GM19035 (cell line): ENCODE measurements around the gene DPH5.
"Not testable (repeated sequence)": the region's sequence is repeated elsewhere in the genome, so short reads cannot be mapped to it uniquely, and the experiment has no call there.

Experiments
- ATAC-seq: cut with Tn5 transposase; IDR thresholded peaks from one replicate; pipeline ENCODE4 v1.9.1; 2021; ENCODE audit not compliant: unreplicated experiment

Gene DPH5

DNA sequence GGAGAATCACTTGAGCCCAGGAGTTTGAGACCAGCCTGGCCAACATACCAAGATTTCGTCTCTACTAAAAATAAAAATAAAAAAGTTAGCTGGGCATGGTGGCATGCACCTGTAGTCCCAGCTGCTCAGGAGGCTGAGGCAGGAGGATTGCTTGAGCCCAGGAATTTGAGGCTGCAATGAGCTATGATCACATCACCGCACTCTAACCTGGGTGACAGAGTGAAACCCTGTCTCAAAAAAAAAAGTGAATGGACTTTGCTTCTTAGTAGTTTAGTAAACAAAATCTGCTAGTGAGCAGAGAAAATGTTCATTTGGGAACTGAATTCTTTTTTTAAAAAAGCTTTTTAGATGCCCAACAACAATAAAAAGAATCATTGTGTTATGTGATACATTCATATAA lies 6.5 kb upstream of the DPH5 start:
- ATAC-seq, result not testable (repeated sequence)

DNA sequence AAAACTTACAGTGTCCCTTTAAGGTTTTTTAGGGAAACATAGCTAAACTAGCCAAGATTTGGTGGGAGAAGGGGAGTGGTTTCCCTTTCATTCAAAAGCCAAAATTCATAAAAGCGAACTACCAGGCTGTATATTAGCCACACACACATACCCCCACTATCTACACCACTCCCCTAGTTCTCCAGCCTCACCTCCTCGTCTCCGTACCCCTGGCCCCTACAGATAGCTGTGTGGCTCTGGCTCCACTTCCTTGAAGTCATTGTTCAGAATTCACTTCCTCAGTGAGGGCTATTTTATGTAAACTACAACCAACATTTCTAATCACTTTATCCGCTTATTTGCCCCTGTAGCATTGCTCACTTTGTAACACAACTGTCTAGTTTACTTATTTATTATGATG lies 5.3 kb upstream of the DPH5 start:
- ATAC-seq, result no peak

DNA sequence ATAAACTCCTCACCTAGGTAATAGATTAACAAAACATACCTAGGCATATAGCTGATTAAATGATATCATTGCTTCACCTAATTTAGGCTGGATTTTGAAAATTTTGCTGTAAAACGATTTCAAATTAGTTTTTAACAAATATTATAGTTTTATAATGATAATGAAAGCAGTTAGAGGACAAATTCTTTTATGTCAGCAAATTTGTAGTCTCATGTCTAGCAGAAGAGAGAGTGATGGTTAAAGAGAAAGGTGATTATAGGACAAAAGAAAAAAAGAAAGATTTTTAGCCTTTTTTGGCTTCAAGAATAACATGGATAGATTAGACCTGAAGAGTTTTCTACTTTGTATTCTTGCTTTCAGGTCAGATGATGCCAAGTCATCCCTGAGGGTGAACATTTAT lies 3.6 kb upstream of the DPH5 start:
- no peak for ATAC-seq

DNA sequence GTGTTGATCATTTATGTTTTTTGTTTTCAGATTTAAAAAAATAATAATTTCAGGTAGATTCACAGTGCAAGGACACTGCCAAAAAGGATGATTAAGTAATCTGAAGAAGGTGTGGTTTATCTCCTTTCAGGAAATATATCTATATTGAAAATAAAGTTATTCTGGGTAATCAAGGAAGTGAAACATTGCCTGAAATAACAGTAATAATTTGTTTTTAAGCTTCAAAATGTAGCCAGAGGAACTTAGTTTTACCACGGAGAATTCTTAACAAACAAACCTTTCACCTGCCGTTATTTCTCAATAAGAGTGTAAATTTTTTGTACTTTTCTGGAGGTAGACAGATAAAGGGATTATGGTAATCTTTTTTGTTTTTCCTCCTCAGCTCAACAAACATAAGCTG lies 2.9 kb upstream of the DPH5 start:
- ATAC-seq, result no peak

DNA sequence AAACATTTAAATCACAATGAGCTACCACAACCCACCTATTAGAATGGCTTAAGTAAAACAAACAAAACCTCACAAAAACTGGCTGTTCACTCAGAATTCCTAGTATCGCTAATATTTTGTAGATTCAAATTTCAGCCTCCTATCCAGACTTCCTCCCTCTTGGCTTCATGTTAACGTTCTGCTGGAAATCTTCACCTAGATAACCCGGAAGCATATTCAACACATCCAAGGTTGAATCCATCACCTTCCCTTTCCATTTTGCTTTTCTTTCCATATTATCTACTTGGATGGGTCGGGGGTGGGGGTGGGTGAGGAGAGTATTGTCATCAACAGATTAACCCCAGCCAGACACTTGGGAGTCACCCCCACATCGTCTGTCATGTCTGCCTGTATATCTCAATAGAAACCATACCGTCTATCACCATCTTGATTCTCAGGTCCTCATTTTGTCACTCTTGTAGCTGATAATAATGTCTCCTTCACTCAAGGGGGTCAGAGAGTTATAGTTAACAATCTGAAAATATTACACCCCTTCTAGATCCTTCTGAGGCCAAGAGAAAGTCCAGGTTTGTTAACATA lies 1.7 kb upstream of the DPH5 start:
- no peak for ATAC-seq

DNA sequence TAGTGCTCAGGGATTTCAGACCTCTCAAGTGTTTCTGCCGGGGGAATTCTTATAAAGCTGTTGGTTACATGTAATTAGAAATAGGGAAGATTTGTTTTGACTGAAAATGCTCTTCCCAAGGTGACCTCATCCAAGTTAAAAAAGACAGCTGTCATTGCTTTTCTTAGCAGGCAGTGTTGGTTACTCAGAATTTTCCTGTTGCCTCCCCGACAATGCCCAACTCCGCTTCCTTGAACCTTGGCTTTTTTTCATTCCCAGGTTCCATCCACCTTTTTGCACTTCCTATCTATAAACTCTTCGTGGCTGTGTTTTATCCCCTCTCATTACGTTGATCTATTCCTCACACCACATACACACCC lies 825 bp upstream of the DPH5 start:
- ATAC-seq, result no peak

DNA sequence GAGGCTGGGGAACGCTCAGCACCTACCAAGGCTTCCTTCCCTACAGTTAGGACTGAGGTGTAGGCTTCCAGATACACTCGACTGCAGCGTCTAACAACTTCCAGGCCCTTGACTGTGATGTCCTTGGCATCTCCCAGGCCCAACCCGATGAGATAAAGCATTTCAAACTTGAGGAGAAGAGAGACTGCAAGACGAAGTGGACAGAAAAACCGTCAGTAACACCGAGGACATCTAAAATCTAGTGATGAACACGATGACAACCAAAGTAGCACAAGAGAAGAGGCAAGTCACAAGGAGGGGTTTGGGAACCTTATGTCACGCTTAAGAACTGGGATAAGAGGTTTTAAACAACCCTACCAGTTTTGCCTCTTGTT lies 314 bp downstream of the DPH5 start:
- ATAC-seq, result peak; percentile 30

DNA sequence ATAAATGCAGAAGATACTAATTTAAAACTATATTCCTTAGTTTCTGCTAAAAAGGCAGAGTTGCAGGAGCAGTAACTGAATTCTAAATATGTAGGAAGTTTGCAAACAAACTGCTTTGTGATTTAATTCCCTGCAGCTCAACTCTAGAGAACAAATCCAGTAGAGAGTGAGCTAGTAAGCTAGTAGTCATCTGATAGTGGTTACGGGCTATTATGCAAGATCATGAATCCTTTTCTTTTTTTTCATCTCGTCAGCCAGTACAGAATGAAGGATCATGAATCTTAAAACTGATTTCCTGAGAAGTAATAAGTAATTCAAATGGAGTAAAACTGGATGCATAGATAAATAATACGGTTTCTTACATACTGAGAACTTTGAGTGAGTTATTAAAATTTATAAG lies 3.3 kb downstream of the DPH5 start:
- ATAC-seq, result no peak

DNA sequence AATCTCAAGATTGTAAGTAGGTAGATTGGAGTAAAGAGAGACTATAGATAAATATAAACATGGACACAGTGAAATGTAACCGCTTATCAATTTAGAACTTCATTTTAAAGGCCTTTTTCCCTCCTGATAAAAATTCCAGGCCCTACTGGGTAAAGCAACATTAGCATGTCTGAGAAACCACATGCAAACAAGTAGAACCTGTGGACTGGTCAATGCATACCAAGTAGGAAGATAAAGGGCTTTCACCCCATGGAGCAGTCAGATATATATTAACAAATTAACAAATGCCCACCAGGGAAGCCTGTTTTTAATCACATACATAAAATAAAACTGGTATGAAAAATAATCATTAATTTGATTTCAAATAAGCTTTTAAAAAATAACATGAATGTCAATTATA lies 8.1 kb downstream of the DPH5 start:
- ATAC-seq, result no peak

DNA sequence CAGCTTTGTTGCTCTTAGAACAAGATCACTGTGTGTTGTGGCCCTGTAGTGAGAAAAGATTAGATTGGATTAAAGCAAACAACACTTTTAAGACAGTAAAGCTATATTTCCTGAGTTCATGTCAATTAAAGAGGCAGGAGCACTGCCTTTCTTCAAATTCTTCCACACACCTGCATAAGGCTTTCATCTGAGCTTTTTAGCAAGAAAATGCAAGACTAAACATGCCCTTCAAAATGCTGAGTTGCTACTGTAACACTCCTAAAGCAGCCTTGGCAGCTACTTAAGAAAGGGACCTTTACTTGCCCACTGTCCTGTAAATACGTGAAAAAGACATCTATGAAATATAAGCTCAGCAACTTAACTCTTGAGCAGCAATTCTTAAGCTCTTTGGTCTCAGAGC lies 11.8 kb downstream of the DPH5 start:
- no peak for ATAC-seq

DNA sequence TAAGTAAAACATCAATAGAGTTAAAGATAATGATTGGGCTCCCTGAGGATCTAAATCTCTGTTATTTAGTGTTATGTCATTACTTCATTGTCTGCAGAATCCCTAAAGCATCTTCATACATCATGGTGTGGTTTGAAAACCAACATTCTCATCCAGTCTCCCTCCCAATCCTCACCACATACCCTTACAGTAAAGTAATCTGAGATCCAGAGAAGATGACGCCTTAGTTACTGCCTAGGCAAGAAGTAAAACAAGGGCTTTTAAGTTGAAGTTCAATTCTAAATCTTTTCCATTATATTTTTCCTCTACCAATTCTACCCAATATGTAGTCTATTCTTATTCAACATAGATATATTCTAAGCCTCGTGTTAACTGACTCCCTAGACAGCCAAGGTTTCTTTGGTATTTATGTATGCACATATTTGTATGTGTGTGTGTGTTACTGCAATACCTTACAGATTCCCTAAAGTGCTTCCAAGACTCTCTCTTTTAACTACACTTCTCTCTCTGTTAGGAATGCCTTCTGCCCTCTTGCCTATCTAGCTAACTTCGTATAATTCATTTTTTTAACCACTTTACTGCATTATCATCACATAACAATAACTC lies 17.3 kb downstream of the DPH5 start:
- ATAC-seq, result no peak

DNA sequence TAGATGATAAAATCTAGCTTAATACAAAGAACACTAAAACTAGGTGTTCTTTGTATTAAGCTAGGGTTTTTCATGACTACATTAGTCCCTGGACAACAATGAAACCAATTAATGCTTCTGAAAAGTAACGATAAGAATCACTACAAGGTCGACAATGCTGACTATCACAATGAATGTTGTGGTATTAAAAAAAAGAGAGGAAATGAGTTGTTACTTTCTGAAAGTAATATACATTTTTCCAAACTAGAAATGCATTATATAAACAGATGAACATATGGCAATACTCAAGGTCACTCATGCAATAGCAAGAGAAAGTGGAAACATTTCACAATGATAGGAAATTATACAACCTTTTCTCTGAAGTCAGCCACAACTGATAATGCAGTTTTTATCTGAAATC lies 19.0 kb downstream of the DPH5 start:
- no peak for ATAC-seq

DNA sequence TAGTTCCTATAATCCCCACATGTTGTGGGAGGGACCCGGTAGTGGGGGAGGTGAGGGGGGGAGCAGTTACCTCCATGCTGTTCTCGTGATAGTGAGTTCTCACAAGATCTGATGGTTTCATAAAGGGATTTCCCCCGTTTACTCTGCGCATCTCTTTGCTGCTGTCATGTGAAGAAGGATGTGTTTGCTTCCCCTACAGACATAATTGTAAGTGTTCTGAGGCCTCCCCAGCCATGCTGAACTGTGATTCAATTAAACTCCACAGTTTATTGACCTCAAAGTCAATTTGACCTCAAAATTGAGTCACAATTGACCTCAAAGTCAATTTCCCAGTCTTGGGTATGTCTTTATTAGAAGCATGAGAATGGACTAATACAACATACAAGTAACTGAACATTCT lies 19.7 kb downstream of the DPH5 start:
- ATAC-seq, result no peak

DNA sequence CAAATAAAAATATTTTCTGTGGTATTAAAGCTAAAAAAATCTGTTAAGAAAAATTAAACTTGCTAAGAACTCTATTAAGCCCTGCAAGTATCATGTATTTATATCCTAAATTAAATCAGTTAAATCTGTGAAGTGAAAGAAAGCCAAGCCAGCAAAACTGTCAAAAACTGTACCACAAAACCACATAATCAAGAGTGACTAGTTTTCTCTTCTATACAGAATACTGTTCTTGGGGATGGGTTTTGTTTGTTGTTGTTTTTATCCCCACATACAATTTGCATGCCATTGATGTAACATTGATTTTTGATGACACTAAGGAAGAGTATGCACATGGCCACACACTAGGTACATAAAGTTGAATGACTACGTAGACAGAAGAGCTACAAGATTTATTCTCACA lies 20.4 kb downstream of the DPH5 start:
- no peak for ATAC-seq

DNA sequence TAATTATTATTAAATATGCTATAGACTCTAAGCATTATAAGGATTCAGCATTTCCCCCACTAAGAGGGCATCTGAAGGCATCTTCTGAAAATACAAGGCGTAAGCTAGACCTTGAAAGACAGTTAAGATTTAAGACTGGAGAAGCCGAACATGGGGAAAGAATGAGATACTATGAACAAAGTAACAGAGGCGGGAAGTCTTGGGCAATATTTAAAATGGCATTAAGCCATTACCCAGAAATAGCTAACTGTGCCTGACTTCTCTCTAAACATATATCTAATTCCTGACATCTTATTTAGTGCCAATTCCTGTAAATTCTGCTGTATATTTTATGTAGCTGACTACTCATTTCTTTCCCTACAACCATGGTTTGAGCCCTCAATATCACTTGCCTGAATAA lies 20.9 kb downstream of the DPH5 start:
- ATAC-seq, result no peak

DNA sequence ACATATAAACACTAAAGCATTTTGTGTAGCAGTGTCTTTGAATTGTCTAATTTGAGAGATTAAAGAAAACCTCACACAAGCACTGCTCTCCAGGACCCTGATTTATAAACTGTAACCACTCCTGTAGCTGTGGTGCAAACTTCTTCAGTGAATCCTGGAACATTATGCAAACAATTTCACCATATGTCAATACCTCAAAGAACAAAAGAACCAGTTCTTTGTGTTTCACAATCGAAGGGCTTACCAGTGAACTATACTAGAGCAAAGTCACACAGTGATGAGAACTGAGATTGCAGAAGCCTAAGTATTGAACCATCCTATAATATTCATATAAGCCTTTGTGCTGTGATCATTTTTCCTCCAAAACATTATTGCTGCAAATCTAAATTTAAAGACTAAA lies 21.5 kb downstream of the DPH5 start:
- no peak for ATAC-seq

DNA sequence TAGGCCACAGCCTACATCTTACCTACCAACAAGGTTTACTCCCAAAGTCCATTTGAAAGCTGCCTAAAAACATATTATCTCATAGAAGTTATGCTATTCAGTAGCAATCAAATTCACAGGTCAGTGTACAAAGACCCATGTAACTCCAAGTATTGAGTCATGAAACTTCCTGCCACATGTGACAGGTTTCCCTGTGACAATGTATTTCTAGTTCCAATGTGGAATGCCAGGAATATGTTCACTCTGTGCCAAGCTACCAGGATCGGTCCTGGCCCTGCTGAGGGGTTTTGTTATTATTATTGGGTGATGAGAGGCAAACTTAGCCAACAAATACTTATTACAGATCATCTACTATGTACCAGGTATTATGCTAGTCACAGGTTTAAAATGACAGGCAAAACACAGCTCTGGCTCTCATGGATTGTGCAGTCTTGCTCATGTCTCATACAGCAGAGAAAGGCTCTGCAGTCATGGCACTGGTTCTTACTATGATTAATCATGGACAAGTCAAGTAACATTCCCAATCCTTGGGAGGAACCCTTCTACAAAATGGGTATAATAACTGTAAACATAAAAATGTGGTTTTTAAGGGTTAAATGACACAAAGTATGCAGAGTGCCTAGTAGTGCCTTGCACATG lies 22.5 kb downstream of the DPH5 start:
- no peak for ATAC-seq

DNA sequence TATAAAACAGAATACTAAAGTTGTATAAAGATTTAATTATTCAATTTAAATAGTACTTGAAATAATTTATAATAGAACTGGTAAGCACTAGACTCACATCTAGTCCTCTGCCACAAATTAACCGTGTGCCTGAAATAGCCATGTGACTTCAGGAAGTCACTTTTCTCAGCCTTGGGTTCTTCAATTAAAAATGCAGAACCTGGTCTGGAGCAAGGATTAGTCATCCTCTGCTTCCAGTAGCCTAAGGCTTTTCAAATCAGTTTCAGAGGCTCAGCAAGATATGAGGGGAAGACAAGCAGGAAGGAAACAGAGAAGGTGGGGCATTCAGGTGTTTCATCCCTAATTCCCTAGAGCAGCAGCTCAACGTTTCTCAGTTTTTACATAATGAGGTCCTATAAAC lies 23.0 kb downstream of the DPH5 start:
- ATAC-seq, result no peak

DNA sequence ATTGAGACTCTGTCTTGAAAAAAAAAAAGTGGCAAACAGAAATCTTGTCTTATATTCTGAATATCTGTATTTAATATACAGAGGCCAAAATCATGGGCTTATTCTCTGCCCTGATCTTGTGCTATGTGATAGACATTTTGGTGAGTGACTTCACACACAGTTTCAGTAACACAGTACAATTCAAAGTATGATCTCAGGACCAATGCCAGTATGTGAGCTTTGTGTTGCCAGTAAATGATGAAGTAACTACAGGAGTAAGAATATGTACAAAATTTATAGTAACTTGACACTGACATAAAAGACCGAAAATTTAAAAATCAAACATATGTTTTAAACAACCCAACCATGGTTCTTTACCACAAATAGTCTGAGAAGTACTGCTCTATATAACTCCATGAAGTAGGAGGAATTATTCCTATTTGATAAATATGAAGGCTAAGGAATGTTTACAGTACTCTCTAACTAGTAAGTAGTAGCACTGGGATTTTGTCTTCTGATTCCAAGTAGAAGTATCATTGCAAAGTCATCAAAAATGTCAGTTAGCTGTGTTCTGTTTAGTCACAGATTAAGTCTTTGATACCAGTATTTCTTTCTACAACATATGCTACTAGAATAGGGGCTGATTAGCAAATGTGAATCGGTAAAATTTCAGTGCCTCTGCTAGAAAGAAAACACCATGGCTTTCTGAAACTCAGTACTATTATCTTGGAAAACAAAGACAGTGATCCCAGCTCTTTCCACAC lies 25.3 kb downstream of the DPH5 start:
- no peak for ATAC-seq

DNA sequence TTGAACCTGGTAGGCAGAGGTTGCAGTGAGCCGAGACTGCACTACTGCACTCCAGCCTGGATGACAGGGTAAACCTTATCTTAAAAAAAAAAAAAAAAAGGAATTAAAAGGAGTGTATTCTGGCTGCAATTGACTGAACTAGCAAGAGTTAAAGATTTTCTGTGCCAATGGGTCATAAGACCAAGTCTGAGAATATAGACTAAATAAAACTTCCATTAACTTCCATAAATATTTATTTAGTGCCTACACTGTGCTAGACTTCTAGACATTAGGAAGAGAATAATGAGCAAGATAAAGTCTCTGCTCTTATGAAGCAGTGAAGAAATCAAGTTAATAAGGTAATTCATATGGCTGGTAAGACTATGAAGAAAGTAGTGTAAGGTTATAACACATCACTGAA lies 27.2 kb downstream of the DPH5 start:
- no peak for ATAC-seq

DNA sequence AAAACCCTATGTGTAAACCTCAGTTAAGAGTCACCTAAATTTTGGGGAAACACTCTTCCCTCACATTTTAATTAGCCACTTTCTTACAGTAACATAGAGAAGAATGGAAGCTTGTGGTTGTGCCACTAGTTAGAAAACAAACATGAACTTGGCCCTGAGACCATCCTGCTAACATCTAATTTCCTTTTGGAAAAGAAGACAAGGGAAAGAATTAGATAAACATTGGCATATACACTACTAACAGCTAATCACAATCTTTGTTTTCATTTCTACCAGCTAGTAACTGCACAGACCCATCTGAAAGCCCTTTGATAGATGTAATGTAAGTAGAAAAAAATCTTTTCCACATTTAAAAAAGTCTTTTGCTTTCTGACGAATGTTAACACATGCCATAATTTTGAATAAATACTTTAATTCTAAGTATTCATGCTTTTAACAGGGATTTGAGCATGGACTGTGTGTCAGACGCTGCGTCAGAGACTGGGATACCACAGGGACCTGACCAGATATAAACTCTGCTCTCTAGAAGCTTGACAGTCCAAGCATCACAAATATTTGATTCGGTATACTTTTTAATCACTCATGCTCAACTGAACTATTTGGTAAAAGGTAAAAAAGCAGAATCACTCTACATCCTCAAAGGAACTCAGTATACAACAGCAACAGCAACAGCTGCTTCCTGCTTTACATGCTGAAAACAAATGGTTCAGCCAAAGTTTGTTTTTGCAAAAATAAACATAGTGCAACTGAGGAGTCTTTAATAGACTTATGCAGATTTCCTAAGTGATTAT lies 30.2 kb downstream of the DPH5 start:
- no peak for ATAC-seq
